Endothelial cell of umbilical vein (primary cell): Measurements from ENCODE around the gene SCPEP1. TPM values are rescaled to one million over a fixed set of nuclear protein-coding genes. Genes with fewer than 3 reads are reported as not detected.
"Not testable (repeated sequence)": the region's sequence is repeated elsewhere in the genome, so short reads cannot be mapped to it uniquely, and the experiment has no call there.

Source experiments
- BruUV-seq: library from RNA; stranded (reverse); fragments of 400-500 nt; replicated peaks from 2 replicates; lab custom pipeline; 2021; lab: Mats Ljungman, UMichigan
- CTCF ChIA-PET: fragments of 300-600, 350-600 bp; sonication (Branson Sonifier 250); formaldehyde crosslinking; loops from one replicate; lab custom pipeline; 2021; ENCODE audit warnings: antibody characterized with exemption, inconsistent platforms; lab: Charles Lee
- POLR2A ChIA-PET: fragments of 300-600, 350-600 bp; sonication (Branson Sonifier 250); formaldehyde crosslinking; loops from one replicate; lab custom pipeline; 2021; ENCODE audit warnings: antibody characterized with exemption, inconsistent platforms; lab: Charles Lee
- DNase-seq: peaks from one replicate; pipeline ENCODE4 v3.0.0-alpha.2; 2011; ENCODE audit warnings: low read depth, low spot score
- FAIRE-seq: peaks from 2 replicates; lab custom pipeline; 2011; peaks lifted over from hg19 to GRCh38; lab: Jason Lieb, UNC
- H2AFZ ChIP-seq: 2 replicates; pipeline ENCODE4 v1.6.0; 2012; ENCODE audit warnings: low read depth, low read length, control low read depth, inconsistent platforms
- H3K27ac ChIP-seq: 2 replicates; pipeline ENCODE4 v1.5.1; 2011; ENCODE audit warnings: low read depth, mild to moderate bottlenecking, control low read depth, low read length, moderate library complexity; ENCODE audit not compliant: insufficient read depth
- H3K27me3 ChIP-seq, 2 experiments: 2 replicates each; pipeline versions ENCODE4 v1.6.0 to v1.6.1; 2011; ENCODE audit warnings: low read length in 2 of 2, mixed read lengths in 1 of 2; ENCODE audit not compliant: control insufficient read depth in 2 of 2, insufficient read depth in 2 of 2
- H3K36me3 ChIP-seq, 2 experiments: 2 replicates in 1 of 2; 3 replicates in 1 of 2; pipeline ENCODE4 v1.5.1; 2011; ENCODE audit warnings: low read length in 2 of 2, mild to moderate bottlenecking in 1 of 2, moderate library complexity in 1 of 2; ENCODE audit not compliant: control insufficient read depth in 2 of 2, insufficient read depth in 2 of 2; ENCODE audit errors: extremely low read depth in 1 of 2
- H3K4me1 ChIP-seq: 3 replicates; pipeline ENCODE4 v1.5.1; 2011; ENCODE audit warnings: mild to moderate bottlenecking, low read length; ENCODE audit not compliant: control insufficient read depth, insufficient read depth; ENCODE audit errors: extremely low read depth
- H3K4me2 ChIP-seq: 2 replicates; pipeline ENCODE4 v1.6.1; 2011; ENCODE audit warnings: low read length, control low read depth, mixed read lengths; ENCODE audit not compliant: insufficient read depth
- H3K4me3 ChIP-seq, 3 experiments: fragments of 200-600 bp in 1 of 3; sonication (generic), shearing (Covaris generic) in 1 of 3; replicated peaks in 1 of 3; 2 replicates each; pipeline ENCODE4 v1.5.1; 2011 to 2016; ENCODE audit warnings: control low read depth in 3 of 3, low read length in 3 of 3, mild to moderate bottlenecking in 2 of 3, inconsistent platforms in 1 of 3, low read depth in 1 of 3, moderate library complexity in 1 of 3; ENCODE audit not compliant: insufficient read depth in 1 of 3
- H3K79me2 ChIP-seq: 2 replicates; pipeline ENCODE4 v1.6.0; 2012; ENCODE audit warnings: low read length, inconsistent platforms; ENCODE audit not compliant: control insufficient read depth, insufficient read depth
- H3K9ac ChIP-seq: replicated peaks from 2 replicates; pipeline ENCODE3; 2011; ENCODE audit warnings: low read length, control low read depth; ENCODE audit not compliant: insufficient read depth; ENCODE audit errors: extremely low read depth
- H3K9me1 ChIP-seq: replicated peaks from 3 replicates; pipeline ENCODE4 v1.6.0; 2011; ENCODE audit warnings: mild to moderate bottlenecking, low read length; ENCODE audit not compliant: control insufficient read depth, insufficient read depth; ENCODE audit errors: extremely low read depth
- H3K9me3 ChIP-seq: replicated peaks from 2 replicates; pipeline ENCODE4 v1.5.1; 2012; ENCODE audit warnings: low read length, inconsistent platforms; ENCODE audit not compliant: control insufficient read depth, insufficient read depth
- H4K20me1 ChIP-seq: replicated peaks from 2 replicates; pipeline ENCODE3; 2011; ENCODE audit warnings: mild to moderate bottlenecking, low read length; ENCODE audit not compliant: control insufficient read depth, insufficient read depth; ENCODE audit errors: extremely low read depth
- CTCF ChIP-seq, 2 donors: IDR thresholded peaks; 1 replicate in 1 of 2; 2 replicates in 1 of 2; pipeline ENCODE4 v1.5.1; 2011; ENCODE audit warnings: low read length in 2 of 2, mild to moderate bottlenecking in 2 of 2, moderate library complexity in 2 of 2, control low read depth in 1 of 2, inconsistent platforms in 1 of 2, low read depth in 1 of 2; ENCODE audit not compliant: insufficient read depth in 1 of 2; ENCODE audit errors: extremely low read depth in 1 of 2
- EZH2 ChIP-seq: IDR thresholded peaks from 2 replicates; pipeline ENCODE4 v1.6.1; 2012; ENCODE audit warnings: borderline replicate concordance, low read depth, mild to moderate bottlenecking, moderate library complexity, low read length, inconsistent platforms; ENCODE audit not compliant: severe bottlenecking
- FOS ChIP-seq: IDR thresholded peaks from 2 replicates; pipeline ENCODE4 v1.6.1; 2011; ENCODE audit warnings: mild to moderate bottlenecking, low read length, moderate library complexity, borderline replicate concordance; ENCODE audit not compliant: insufficient read depth
- JUN ChIP-seq: IDR thresholded peaks from 2 replicates; pipeline ENCODE4 v1.6.1; 2011; ENCODE audit warnings: borderline replicate concordance, low read depth; ENCODE audit not compliant: insufficient read length, insufficient read depth
- MAX ChIP-seq: IDR thresholded peaks from 2 replicates; pipeline ENCODE4 v1.6.1; 2011; ENCODE audit not compliant: insufficient read depth, insufficient read length
- MYC ChIP-seq: IDR thresholded peaks from one replicate; pipeline ENCODE4 v1.6.1; 2011; ENCODE audit warnings: mild to moderate bottlenecking, low read depth, low read length
- POLR2A ChIP-seq: IDR thresholded peaks from 2 replicates; pipeline ENCODE4 v1.6.1; 2012; ENCODE audit warnings: low read depth, mild to moderate bottlenecking, control low read depth, low read length
- POLR2AphosphoS5 ChIP-seq: IDR thresholded peaks from 2 replicates; pipeline ENCODE4 v1.6.1; 2012; ENCODE audit warnings: low read depth, mild to moderate bottlenecking, control low read depth, low read length, moderate library complexity; ENCODE audit not compliant: insufficient read depth
- dilution Hi-C: fragments of 300-500 bp; cut with MboI; formaldehyde crosslinking; loops from one replicate; pipeline ENCODE4 v1.15.0; 2019; ENCODE audit warnings: low sequenced_read_pairs; ENCODE audit not compliant: extremely low pct_ligation_motif_present
- intact Hi-C: fragments of 100-400 bp; cut with micrococcal nuclease; formaldehyde crosslinking; loops from one replicate; pipeline ENCODE4 v1.10.0; 2022
- polyA plus RNA-seq, 4 experiments: library from polyadenylated mRNA; depleted of rRNA in 3 of 4; stranded (reverse) in 3 of 4; unstranded in 1 of 4; fragments of >200 nt; gene quantifications; 2 replicates each; pipeline versions ENCODE4 v1.2.1 to v1.2.3, GENCODE V29; 2011 to 2012; ENCODE audit warnings: missing spikeins in 1 of 4
- total RNA-seq: library from RNA; stranded (reverse); gene quantifications from 2 replicates; pipeline ENCODE4 v1.2.3, GENCODE V29; 2021

SCPEP1 gene
- total and polyA plus RNA-seq, 2 donors (not counting 3 experiments of a cell fraction or from before 2014, with no cell fraction given) = 38.6 to 43.6 TPM

- no peaks in the 10 kb centered on the region for H3K9me1 ChIP-seq
- H3K9ac ChIP-seq = peak within 1 kb of the TSS; percentile 95
- FAIRE-seq = peak; percentile 97
- H3K4me1 ChIP-seq = peaks cover 2% of the 10 kb centered on the region
- peaks cover 39% of the 10 kb centered on the region for H3K79me2 ChIP-seq
- no peak within 1 kb of the TSS for H3K4me2 ChIP-seq
- dilution Hi-C loops = no loop called here
- H3K4me3 ChIP-seq = peak within 1 kb of the TSS; percentile 73 to 98 (median 88)
- intact Hi-C loops = loop anchor here (1.0 to 5.0 kb wide), 7 partner anchors 17 to 462 kb away; partner anchors contain the start of genes NOG and SCPEP1
- H4K20me1 ChIP-seq = no peaks in the 10 kb centered on the region
- peak within 1 kb of the TSS; percentile 84 for H3K27ac ChIP-seq
- TSS peak; percentile 88 for BruUV-seq
- no peaks in the 10 kb centered on the region for H3K36me3 ChIP-seq
- no peaks in the 10 kb centered on the region for H3K9me3 ChIP-seq
- ChIA-PET CTCF (interaction anchor here (0.6 to 1.6 kb wide), 3 partner anchors 17 to 179 kb away, joined by 3 to 7 read pairs (median 4); partner anchors contain the start of gene SCPEP1), POLR2A (no interaction called here)
- peak within 1 kb of the TSS; percentile 92 for H2AFZ ChIP-seq
- DNase-seq = peak; percentile 90
- TF ChIP-seq CTCF (IDR thresholded peaks at IDR 0.05; ENCODE audit: extremely low read depth in 1 of 2, insufficient read depth in 1 of 2, low read depth in 1 of 2, low read length in 2 of 2) = peak; percentile 99
- peak; percentile 66 for TF ChIP-seq POLR2AphosphoS5
- no peak for TF ChIP-seq EZH2
- peak; percentile 46 for TF ChIP-seq MAX
- no peak for TF ChIP-seq JUN
- TF ChIP-seq MYC = peak; percentile 22
- peak; percentile 49 for TF ChIP-seq POLR2A
- TF ChIP-seq FOS = no peak
- H3K27me3 ChIP-seq = no peaks in the 10 kb centered on the region
Measured at GRCh38 chr17:56960596-56961538, 17.1 kb upstream of the SCPEP1 start, which contains the start of gene COIL. COIL (minus strand) TSS chr17:56961050; CDS start chr17:56961019, 31 bp downstream.

- H3K9me1 ChIP-seq, H3K79me2 ChIP-seq, FAIRE-seq, H3K4me1 ChIP-seq, dilution Hi-C loops, H3K4me2 ChIP-seq, H3K36me3 ChIP-seq, H3K9me3 ChIP-seq, H3K27me3 ChIP-seq, POLR2A ChIA-PET, H2AFZ ChIP-seq, H3K27ac ChIP-seq, intact Hi-C loops, H3K4me3 ChIP-seq, H3K9ac ChIP-seq, DNase-seq, BruUV-seq, H4K20me1 ChIP-seq: not testable (repeated sequence)
- CTCF ChIA-PET = interaction anchor here (0.6 to 1.5 kb wide), 2 partner anchors 44 to 56 kb away, joined by 3 to 4 read pairs; no protein-coding TSS in a partner anchor
Measured at GRCh38 chr17:56965241-56965640, 12.7 kb upstream of the SCPEP1 start.
